Smooth muscle cell (in vitro differentiated cells): ENCODE data around the gene EXOSC9. TPM values are rescaled to one million over a fixed set of nuclear protein-coding genes. Genes with fewer than 3 reads are reported as not detected.

Experiments
- DNase-seq: peaks from one replicate; lab custom pipeline; 2025; ENCODE audit not compliant: unreplicated experiment; lab: John Stamatoyannopoulos, UW
- H2AFZ ChIP-seq: fragments of 200-600 bp; sonication (generic); 2 replicates; pipeline ENCODE4 v1.6.0; 2016; ENCODE audit warnings: antibody characterized with exemption, low read depth, mild to moderate bottlenecking
- H3F3A ChIP-seq: fragments of 200-600 bp; sonication (generic); 2 replicates; pipeline ENCODE4 v1.6.0; 2017; ENCODE audit warnings: antibody characterized with exemption, low read depth
- H3K27ac ChIP-seq: fragments of 200-600 bp; sonication (generic); 2 replicates; pipeline ENCODE4 v1.5.1; 2016; ENCODE audit warnings: low read depth, mild to moderate bottlenecking
- H3K27me3 ChIP-seq: fragments of 200-600 bp; sonication (generic); 2 replicates; pipeline ENCODE4 v1.6.1; 2016; ENCODE audit warnings: low read depth, mild to moderate bottlenecking
- H3K36me3 ChIP-seq: fragments of 200-600 bp; sonication (generic); 2 replicates; pipeline ENCODE4 v1.5.1; 2016; ENCODE audit warnings: low read depth
- H3K4me1 ChIP-seq: fragments of 200-600 bp; sonication (generic); 2 replicates; pipeline ENCODE4 v1.5.1; 2016; ENCODE audit warnings: low read depth
- H3K4me2 ChIP-seq: fragments of 200-600 bp; sonication (generic); 2 replicates; pipeline ENCODE4 v1.6.0; 2016; ENCODE audit warnings: mild to moderate bottlenecking
- H3K4me3 ChIP-seq: fragments of 200-600 bp; sonication (generic); 2 replicates; pipeline ENCODE4 v1.5.1; 2016; ENCODE audit warnings: mild to moderate bottlenecking
- H3K79me2 ChIP-seq: fragments of 200-600 bp; sonication (generic); 2 replicates; pipeline ENCODE4 v1.6.0; 2016; ENCODE audit warnings: low read depth, mild to moderate bottlenecking
- H3K9ac ChIP-seq: fragments of 200-600 bp; sonication (generic); 2 replicates; pipeline ENCODE4 v1.6.0; 2016; ENCODE audit warnings: low read depth
- H3K9me3 ChIP-seq: fragments of 200-600 bp; sonication (generic); replicated peaks from 2 replicates; pipeline ENCODE4 v1.5.1; 2016; ENCODE audit warnings: low read depth
- H4K20me1 ChIP-seq: fragments of 200-600 bp; sonication (generic); 2 replicates; pipeline ENCODE4 v1.6.0; 2016; ENCODE audit warnings: low read depth
- CTCF ChIP-seq: fragments of 200-600 bp; sonication (generic); IDR thresholded peaks from 2 replicates; pipeline ENCODE4 v1.5.1; 2017; ENCODE audit warnings: borderline replicate concordance, mild to moderate bottlenecking, antibody characterized with exemption; ENCODE audit not compliant: insufficient read depth, poor library complexity, severe bottlenecking
- WGBS: methylation state at CpG from one replicate; pipeline ENCODE4 v1.1.7; 2016; ENCODE audit warnings: low lambda C conversion rate; 5-methylcytosine and 5-hydroxymethylcytosine counted together
- polyA plus RNA-seq: library from polyadenylated mRNA; unstranded; fragments of >200 nt; fragmentation: Nextera tagmentation; extraction: Ambion mirVana; gene quantifications from 2 replicates; pipeline ENCODE4 v1.2.1, GENCODE V29; 2016
- total RNA-seq: library from RNA; depleted of rRNA; stranded (reverse); fragments of >200 nt; gene quantifications from 2 replicates; pipeline ENCODE4 v1.2.3, GENCODE V29; 2014

EXOSC9 gene
- total and polyA plus RNA-seq, 2 experiments from 2014 or later: 31.8 to 45.1 TPM

- Histone ChIP-seq H3K4me3 (no peak overlapping the region), H3K9me3 (no peaks in the 10 kb centered on the region), H3K79me2 (no peaks in the 10 kb centered on the region), H3K4me2 (no peak overlapping the region), H3K27ac (no peak overlapping the region), H3K9ac (no peak overlapping the region), H4K20me1 (no peaks in the 10 kb centered on the region), H3K27me3 (no peaks in the 10 kb centered on the region), H3F3A (no peaks in the 10 kb centered on the region), H2AFZ (no peak overlapping the region), H3K4me1 (no peaks in the 10 kb centered on the region), H3K36me3 (peaks cover 3% of the 10 kb centered on the region)
- DNase-seq: no peak
- TF ChIP-seq CTCF: no peak
Observed at GRCh38 chr4:121860121-121860520, 59.0 kb downstream of the EXOSC9 start.

GRCh38 chr4:121861426-121861825 lies 60.3 kb downstream of the EXOSC9 start:
- peaks cover 8% of the 10 kb centered on the region for H3K36me3 ChIP-seq
- H3K4me3 ChIP-seq: no peak overlapping the region
- DNase-seq: no peak
- no peaks in the 10 kb centered on the region for H3K4me1 ChIP-seq
- no peak overlapping the region for H3K9ac ChIP-seq
- H3K9me3 ChIP-seq: no peaks in the 10 kb centered on the region
- H2AFZ ChIP-seq: no peak overlapping the region
- WGBS: 97% methylated on average over 2 of the region's 2 CpGs
- H4K20me1 ChIP-seq: no peaks in the 10 kb centered on the region
- no peaks in the 10 kb centered on the region for H3F3A ChIP-seq
- no peaks in the 10 kb centered on the region for H3K79me2 ChIP-seq
- TF ChIP-seq CTCF: no peak
- H3K4me2 ChIP-seq: no peak overlapping the region
- no peaks in the 10 kb centered on the region for H3K27me3 ChIP-seq
- H3K27ac ChIP-seq: no peak overlapping the region

- no peaks in the 10 kb centered on the region for H3K27me3 ChIP-seq
- H3K4me2 ChIP-seq: no peak overlapping the region
- H2AFZ ChIP-seq: no peak overlapping the region
- DNase-seq: no peak
- no peaks in the 10 kb centered on the region for H3F3A ChIP-seq
- H3K27ac ChIP-seq: no peak overlapping the region
- H3K9me3 ChIP-seq: no peaks in the 10 kb centered on the region
- H4K20me1 ChIP-seq: no peaks in the 10 kb centered on the region
- no peak overlapping the region for H3K4me3 ChIP-seq
- H3K36me3 ChIP-seq: peaks cover 19% of the 10 kb centered on the region
- no peaks in the 10 kb centered on the region for H3K4me1 ChIP-seq
- peaks cover 2% of the 10 kb centered on the region for H3K79me2 ChIP-seq
- H3K9ac ChIP-seq: no peak overlapping the region
- TF ChIP-seq CTCF: no peak
- 86% methylated on average over 7 of the region's 7 CpGs for WGBS
Observed at GRCh38 chr4:121863799-121864198, 62.7 kb downstream of the EXOSC9 start.

Other genes with a start within 250 kb of the EXOSC9 start
- 481 and 521 TPM in 2 replicates for gene ANXA5, start 104.3 kb upstream of the EXOSC9 start, total RNA-seq
- 586 and 597 TPM in 2 replicates for gene ANXA5, start 104.3 kb upstream of the EXOSC9 start, polyA plus RNA-seq
- not detected in 2 replicates for gene SMIM43, start 36.2 kb upstream of the EXOSC9 start, total RNA-seq
- not detected in 2 replicates for gene SMIM43, start 36.2 kb upstream of the EXOSC9 start, polyA plus RNA-seq
- gene CCNA2, start 22.6 kb downstream of the EXOSC9 start, total RNA-seq: 21.4 and 22.5 TPM in 2 replicates
- 13.0 and 16.2 TPM in 2 replicates for gene CCNA2, start 22.6 kb downstream of the EXOSC9 start, polyA plus RNA-seq
- 16.7 and 26.4 TPM in 2 replicates for gene BBS7, start 69.2 kb downstream of the EXOSC9 start, total RNA-seq
- 17.7 and 19.2 TPM in 2 replicates for gene BBS7, start 69.2 kb downstream of the EXOSC9 start, polyA plus RNA-seq
- 0.36 and 1.3 TPM in 2 replicates for gene TRPC3, start 150.7 kb downstream of the EXOSC9 start, total RNA-seq
- gene TRPC3, start 150.7 kb downstream of the EXOSC9 start, polyA plus RNA-seq: 0.17 TPM in 1 of 2 replicates, not detected in the other